ENCODE results near the gene IFI30.

DNA sequence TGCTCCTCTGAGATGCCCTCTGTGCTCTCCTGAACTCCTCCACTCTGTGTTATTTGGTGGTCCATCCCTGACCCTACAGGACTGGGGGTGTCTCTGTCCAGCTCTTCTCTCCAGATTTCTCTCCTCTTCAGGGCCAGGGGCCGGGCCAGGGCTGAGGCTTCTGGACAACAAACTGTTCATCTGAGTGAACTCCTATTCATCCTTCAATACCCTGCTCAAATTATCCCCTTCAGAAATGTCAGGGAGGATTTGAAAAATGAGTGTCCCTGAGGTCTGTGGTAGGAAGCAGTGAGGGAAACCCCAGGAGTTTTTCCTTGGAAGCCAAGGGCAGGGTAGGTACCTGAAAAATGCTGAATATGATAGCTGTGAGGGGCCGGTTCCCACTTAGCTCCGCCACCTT is 45.0 kb downstream of the IFI30 start:
- no peak for TF ChIP-seq EZH2 (IDR thresholded peaks at IDR 0.05; ENCODE audit: borderline replicate concordance, low read length)
- TF ChIP-seq, protein P1, sequence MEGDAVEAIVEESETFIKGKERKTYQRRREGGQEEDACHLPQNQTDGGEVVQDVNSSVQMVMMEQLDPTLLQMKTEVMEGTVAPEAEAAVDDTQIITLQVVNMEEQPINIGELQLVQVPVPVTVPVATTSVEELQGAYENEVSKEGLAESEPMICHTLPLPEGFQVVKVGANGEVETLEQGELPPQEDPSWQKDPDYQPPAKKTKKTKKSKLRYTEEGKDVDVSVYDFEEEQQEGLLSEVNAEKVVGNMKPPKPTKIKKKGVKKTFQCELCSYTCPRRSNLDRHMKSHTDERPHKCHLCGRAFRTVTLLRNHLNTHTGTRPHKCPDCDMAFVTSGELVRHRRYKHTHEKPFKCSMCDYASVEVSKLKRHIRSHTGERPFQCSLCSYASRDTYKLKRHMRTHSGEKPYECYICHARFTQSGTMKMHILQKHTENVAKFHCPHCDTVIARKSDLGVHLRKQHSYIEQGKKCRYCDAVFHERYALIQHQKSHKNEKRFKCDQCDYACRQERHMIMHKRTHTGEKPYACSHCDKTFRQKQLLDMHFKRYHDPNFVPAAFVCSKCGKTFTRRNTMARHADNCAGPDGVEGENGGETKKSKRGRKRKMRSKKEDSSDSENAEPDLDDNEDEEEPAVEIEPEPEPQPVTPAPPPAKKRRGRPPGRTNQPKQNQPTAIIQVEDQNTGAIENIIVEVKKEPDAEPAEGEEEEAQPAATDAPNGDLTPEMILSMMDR (conservative IDR thresholded peaks at IDR 0.05 in 1 of 2, IDR thresholded peaks at IDR 0.05 in 1 of 2; ENCODE audit: extremely low read depth in 1 of 2, insufficient read depth in 1 of 2, low read depth in 1 of 2, low read length in 2 of 2), result no peak
